H1 (cell line): Measurements from ENCODE around the gene FOXL2. TPM values are rescaled to one million over a fixed set of nuclear protein-coding genes. Genes with fewer than 3 reads are reported as not detected.

Experiments
- CTCF ChIA-PET: fragments of 300-600 bp; sonication (Branson Sonifier 250); formaldehyde crosslinking; loops from one replicate; lab custom pipeline; 2021; ENCODE audit not compliant: partially characterized antibody; lab: Charles Lee
- POLR2A ChIA-PET: fragments of 300-600 bp; sonication (Branson Sonifier 250); formaldehyde crosslinking; loops from one replicate; lab custom pipeline; 2021; ENCODE audit warnings: inconsistent platforms; ENCODE audit not compliant: partially characterized antibody; lab: Charles Lee
- DNase-seq, 2 experiments: peaks; one replicate each; pipeline versions ENCODE4 v3.0.0 to v3.0.0-alpha.2; 2010 to 2022; ENCODE audit warnings: low spot score in 2 of 2, low read depth in 1 of 2, mixed read lengths in 1 of 2
- FAIRE-seq: peaks from 2 replicates; lab custom pipeline; 2011; peaks lifted over from hg19 to GRCh38; lab: Jason Lieb, UNC
- H2AFZ ChIP-seq: 2 replicates; pipeline ENCODE4 v1.8.1; 2012; ENCODE audit warnings: low read length, inconsistent platforms
- H2AK5ac ChIP-seq: 2 replicates; pipeline ENCODE4 v1.6.1; 2013; ENCODE audit warnings: low read depth, low read length
- H2BK120ac ChIP-seq: replicated peaks from 2 replicates; pipeline ENCODE3; 2013; ENCODE audit warnings: low read depth, low read length, inconsistent platforms
- H2BK12ac ChIP-seq: 2 replicates; pipeline ENCODE4 v1.6.1; 2013; ENCODE audit warnings: low read depth, low read length
- H2BK15ac ChIP-seq: 2 replicates; pipeline ENCODE4 v1.6.1; 2013; ENCODE audit warnings: low read length
- H2BK20ac ChIP-seq: 2 replicates; pipeline ENCODE4 v1.6.1; 2013; ENCODE audit warnings: low read length
- H2BK5ac ChIP-seq: 2 replicates; pipeline ENCODE4 v1.6.1; 2013; ENCODE audit warnings: low read depth, low read length
- H3K14ac ChIP-seq: 2 replicates; pipeline ENCODE4 v1.6.1; 2013; ENCODE audit warnings: inconsistent platforms; ENCODE audit not compliant: insufficient read length
- H3K18ac ChIP-seq: 2 replicates; pipeline ENCODE4 v1.6.1; 2013; ENCODE audit warnings: low read length; ENCODE audit errors: extremely low read depth
- H3K23ac ChIP-seq: 2 replicates; pipeline ENCODE4 v1.6.1; 2013; ENCODE audit warnings: inconsistent platforms; ENCODE audit not compliant: insufficient read length
- H3K23me2 ChIP-seq: 2 replicates; pipeline ENCODE4 v1.6.1; 2013; ENCODE audit warnings: low read depth, low read length
- H3K27ac ChIP-seq: 2 replicates; pipeline ENCODE4 v1.6.1; 2011; ENCODE audit warnings: low read depth, low read length, inconsistent platforms
- H3K27me3 ChIP-seq, 4 experiments: replicated peaks in 1 of 4; 1 replicate in 1 of 4; 2 replicates in 3 of 4; pipeline versions ENCODE4 v1.6.1 to v1.8.1; 2011 to 2013; ENCODE audit warnings: low read length in 3 of 4, mild to moderate bottlenecking in 3 of 4, inconsistent platforms in 2 of 4, mixed read lengths in 2 of 4, moderate library complexity in 1 of 4; ENCODE audit not compliant: control insufficient read depth in 3 of 4, insufficient read depth in 3 of 4; ENCODE audit errors: extremely low read depth in 1 of 4
- H3K36me3 ChIP-seq, 4 experiments: 2 replicates each; pipeline versions ENCODE4 v1.6.1 to v1.8.1; 2011 to 2013; ENCODE audit warnings: mild to moderate bottlenecking in 4 of 4, low read length in 3 of 4, moderate library complexity in 2 of 4, control low read depth in 1 of 4, inconsistent platforms in 1 of 4; ENCODE audit not compliant: insufficient read depth in 4 of 4, control insufficient read depth in 2 of 4
- H3K4ac ChIP-seq: replicated peaks from 2 replicates; pipeline ENCODE3; 2013; ENCODE audit warnings: low read length, low read depth, mixed read lengths, inconsistent platforms; ENCODE audit not compliant: insufficient read length
- H3K4me1 ChIP-seq, 4 experiments: replicated peaks in 1 of 4; 1 replicate in 1 of 4; 2 replicates in 3 of 4; pipeline versions ENCODE4 v1.6.1 to v1.8.1; 2011 to 2013; ENCODE audit warnings: low read length in 3 of 4, inconsistent platforms in 2 of 4, mixed read lengths in 1 of 4; ENCODE audit not compliant: insufficient read depth in 4 of 4, control insufficient read depth in 3 of 4
- H3K4me2 ChIP-seq, 2 experiments: 2 replicates each; pipeline versions ENCODE4 v1.6.1 to v1.8.1; 2011 to 2013; ENCODE audit warnings: low read depth in 2 of 2, low read length in 2 of 2, control low read depth in 1 of 2, inconsistent platforms in 1 of 2, mild to moderate bottlenecking in 1 of 2; ENCODE audit not compliant: insufficient read depth in 1 of 2
- H3K4me3 ChIP-seq, 4 experiments: fragments of 200-600, 300-600 bp in 1 of 4; sonication (generic), shearing (Covaris generic), sonication (Bioruptor Twin) in 1 of 4; 2 replicates each; pipeline versions ENCODE4 v1.5.1 to v1.8.1; 2011 to 2016; ENCODE audit warnings: low read length in 4 of 4, low read depth in 3 of 4, control low read depth in 2 of 4, inconsistent platforms in 2 of 4, mild to moderate bottlenecking in 2 of 4, mixed read lengths in 1 of 4, moderate library complexity in 1 of 4; ENCODE audit not compliant: insufficient read depth in 2 of 4; ENCODE audit errors: extremely low read depth in 1 of 4
- H3K56ac ChIP-seq: replicated peaks from 2 replicates; pipeline ENCODE3; 2013; ENCODE audit warnings: low read depth, mild to moderate bottlenecking, mixed read lengths, low read length, inconsistent platforms; ENCODE audit not compliant: insufficient read length
- H3K79me1 ChIP-seq: 2 replicates; pipeline ENCODE4 v1.6.1; 2013; ENCODE audit warnings: low read depth, low read length, control low read depth
- H3K79me2 ChIP-seq, 2 experiments: 2 replicates each; pipeline versions ENCODE4 v1.6.1 to v1.8.1; 2012 to 2013; ENCODE audit warnings: low read length in 2 of 2, mild to moderate bottlenecking in 2 of 2, inconsistent platforms in 1 of 2; ENCODE audit not compliant: insufficient read depth in 2 of 2, control insufficient read depth in 1 of 2
- H3K9ac ChIP-seq, 4 experiments: replicated peaks in 1 of 4; 1 replicate in 1 of 4; 2 replicates in 3 of 4; pipeline versions ENCODE4 v1.6.1 to v1.8.1; 2011 to 2013; ENCODE audit warnings: low read depth in 3 of 4, low read length in 3 of 4, control low read depth in 2 of 4, mild to moderate bottlenecking in 2 of 4, moderate library complexity in 2 of 4, inconsistent platforms in 1 of 4; ENCODE audit errors: extremely low read depth in 1 of 4
- H3K9me3 ChIP-seq, 2 experiments: 2 replicates each; pipeline versions ENCODE4 v1.6.1 to v1.8.1; 2012 to 2013; ENCODE audit warnings: mild to moderate bottlenecking in 2 of 2, moderate library complexity in 2 of 2, control low read depth in 1 of 2, inconsistent platforms in 1 of 2, low read depth in 1 of 2, low read length in 1 of 2, mixed read lengths in 1 of 2; ENCODE audit not compliant: insufficient read depth in 2 of 2
- H4K20me1 ChIP-seq, 2 experiments: replicated peaks in 1 of 2; 2 replicates each; pipeline versions ENCODE3 to v1.8.1; 2011 to 2013; ENCODE audit warnings: inconsistent platforms in 2 of 2, low read length in 2 of 2, mild to moderate bottlenecking in 1 of 2; ENCODE audit not compliant: insufficient read depth in 2 of 2, control insufficient read depth in 1 of 2
- H4K5ac ChIP-seq: 2 replicates; pipeline ENCODE4 v1.6.1; 2013; ENCODE audit warnings: low read length, low read depth, mixed read lengths, inconsistent platforms; ENCODE audit not compliant: insufficient read length
- H4K8ac ChIP-seq: 2 replicates; pipeline ENCODE4 v1.8.0; 2013; ENCODE audit warnings: mild to moderate bottlenecking, moderate library complexity, low read length, inconsistent platforms; ENCODE audit not compliant: insufficient read depth; ENCODE audit errors: extremely low read depth
- H4K91ac ChIP-seq: replicated peaks from 2 replicates; pipeline ENCODE3; 2013; ENCODE audit warnings: low read length, mixed read lengths, inconsistent platforms; ENCODE audit not compliant: insufficient read length
- ATF3 ChIP-seq: IDR thresholded peaks from 2 replicates; pipeline ENCODE4 v1.6.1; 2011; ENCODE audit warnings: low read depth, mild to moderate bottlenecking, low read length; ENCODE audit not compliant: insufficient read depth
- CTBP2 ChIP-seq: IDR thresholded peaks from 2 replicates; pipeline ENCODE4 v1.7.0; 2011; ENCODE audit warnings: borderline replicate concordance, mild to moderate bottlenecking, moderate library complexity, mixed read lengths, low read length; ENCODE audit not compliant: insufficient read depth, insufficient read length
- KDM4A ChIP-seq: IDR thresholded peaks from one replicate; pipeline ENCODE4 v1.7.1; 2012; ENCODE audit warnings: low read depth, mild to moderate bottlenecking, moderate library complexity, low read length, inconsistent platforms; ENCODE audit not compliant: severe bottlenecking
- NRF1 ChIP-seq: IDR thresholded peaks from 2 replicates; pipeline ENCODE4 v1.6.1; 2011; ENCODE audit warnings: mild to moderate bottlenecking, low read depth, low read length, improper control_type of control experiment
- SIN3A ChIP-seq, 2 experiments: IDR thresholded peaks in 1 of 2; conservative IDR thresholded peaks in 1 of 2; 2 replicates each; pipeline ENCODE4 v1.6.1; 2011 to 2012; ENCODE audit warnings: low read length in 2 of 2, improper control_type of control experiment in 1 of 2, low read depth in 1 of 2, mild to moderate bottlenecking in 1 of 2
- TAF1 ChIP-seq: IDR thresholded peaks from 2 replicates; pipeline ENCODE4 v1.6.1; 2011; ENCODE audit warnings: mild to moderate bottlenecking, low read depth, low read length
- TCF12 ChIP-seq: IDR thresholded peaks from 2 replicates; pipeline ENCODE4 v1.6.1; 2011; ENCODE audit warnings: low read depth, mild to moderate bottlenecking, low read length
- TEAD4 ChIP-seq: IDR thresholded peaks from 2 replicates; pipeline ENCODE4 v1.6.1; 2012; ENCODE audit warnings: low read depth, low read length, inconsistent platforms, mixed read lengths
- WGBS, 2 experiments: shearing (Covaris generic) in 1 of 2; methylation state at CpG; one replicate each; pipeline versions ENCODE4 v1.1.6 to v1.1.7; 2013 to 2015; ENCODE audit warnings: low lambda C conversion rate in 2 of 2, mixed read lengths in 2 of 2, inconsistent platforms in 1 of 2, low coverage in 1 of 2, missing lambda C conversion rate in 1 of 2; ENCODE audit not compliant: insufficient replicate concordance in 2 of 2, insufficient coverage in 1 of 2, insufficient read length in 1 of 2; ENCODE audit errors: extremely low coverage in 1 of 2, missing lambda C conversion rate in 1 of 2; 5-methylcytosine and 5-hydroxymethylcytosine counted together
- polyA plus RNA-seq, 7 experiments: library from polyadenylated mRNA; depleted of rRNA in 3 of 7; stranded (reverse) in 5 of 7; unstranded in 2 of 7; fragments of >200 nt in 5 of 7; fragments of 200-250 nt in 2 of 7; gene quantifications; 1 replicate in 5 of 7; 2 replicates in 1 of 7; 4 replicates in 1 of 7; pipeline versions ENCODE4 v1.2.1 to v1.2.3, GENCODE V29; 2011 to 2013; ENCODE audit warnings: missing spikeins in 2 of 7, mixed read lengths in 2 of 7
- total RNA-seq: library from RNA; stranded (reverse); fragmentation: NEBNext Ultra II Directional; extraction: Animal tissue kit (Norgen Biotek cat#: 25700); gene quantifications from 2 replicates; pipeline ENCODE4 v1.2.1, GENCODE V29; 2021
- TF ChIP-seq, protein P1 (sequence below): IDR thresholded peaks from 2 replicates; pipeline ENCODE4 v1.6.1; 2012; ENCODE audit warnings: low read length, inconsistent platforms

The FOXL2 gene
- total and polyA plus RNA-seq, 2 of the 8 experiments (the other 6 are each of a cell fraction or from before 2014, with no cell fraction given), result 0.59 to 2.4 TPM

DNA sequence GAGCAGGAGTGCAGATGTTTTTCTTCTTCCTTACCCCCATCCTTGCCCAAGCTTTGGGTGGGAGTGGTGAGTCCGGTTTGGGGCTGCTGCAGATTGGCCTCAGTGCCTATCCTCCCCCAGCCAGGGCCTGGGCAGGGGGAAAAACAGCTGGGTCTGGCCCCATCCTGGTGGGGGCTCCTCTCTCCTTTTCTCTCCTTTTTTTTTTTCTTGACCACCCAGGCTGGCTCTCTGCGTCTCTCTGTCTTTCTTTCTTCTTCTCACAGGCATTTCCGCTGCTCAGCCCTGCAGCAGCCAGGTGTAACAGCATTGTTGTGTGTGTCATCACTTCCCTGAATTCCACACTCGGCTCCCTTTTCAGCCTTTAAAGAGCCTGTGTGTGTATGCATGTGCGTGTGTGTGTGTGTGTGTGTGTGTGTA is 2.1 kb upstream of the FOXL2 start:
- H2BK15ac ChIP-seq, result no peak overlapping the region
- no peak overlapping the region for H3K4ac ChIP-seq
- DNase-seq (peak in 1 of 2 experiments; percentile 67), FAIRE-seq (peak; percentile 83)
- peak overlapping the region; percentile 81 to 84 for H3K4me2 ChIP-seq
- peaks cover 28% of the 10 kb centered on the region for H3K23me2 ChIP-seq
- WGBS, 2 experiments, result 3% methylated on average over 5 of the region's 5 CpGs; no CpG with 5 or more reads in 1 of the 2 experiments
- peaks cover 60 to 86% (median 80%) of the 10 kb centered on the region in 4 experiments for H3K27me3 ChIP-seq
- H2BK120ac ChIP-seq, result peak overlapping the region; percentile 31
- no peak overlapping the region for H4K5ac ChIP-seq
- H3K18ac ChIP-seq, result peak overlapping the region; percentile 89; the same call in 1 of the 2 replicates
- no peak overlapping the region for H3K27ac ChIP-seq
- no peaks in the 10 kb centered on the region; a peak in 1 of 4 replicates for H3K9me3 ChIP-seq
- H3K56ac ChIP-seq, result no peak overlapping the region
- H2BK5ac ChIP-seq, result peak overlapping the region; percentile 91
- no peaks in the 10 kb centered on the region for H3K79me2 ChIP-seq
- H3K79me1 ChIP-seq, result no peaks in the 10 kb centered on the region
- CTCF ChIA-PET, result interaction anchor here (1.1 to 8.8 kb wide), 9 partner anchors 9 to 370 kb away, joined by 3 to 78 read pairs (median 9); no protein-coding TSS in a partner anchor
- H2AK5ac ChIP-seq, result no peak overlapping the region
- H3K9ac ChIP-seq, result 0 out of 7 replicates have a peak overlapping the region, but pooled peaks of 2 of the 4 experiments have one; percentile 25 to 31
- POLR2A ChIA-PET, result interaction anchor here (0.8 to 10.0 kb wide), 6 partner anchors 11 to 377 kb away, joined by 3 to 149 read pairs (median 4); partner anchors contain the start of gene PRR23A
- peak overlapping the region; percentile 97; the same call in 1 of the 2 replicates for H2BK20ac ChIP-seq
- H2BK12ac ChIP-seq, result peak overlapping the region; percentile 94
- H4K20me1 ChIP-seq, result peaks cover 4 to 10% of the 10 kb centered on the region in 2 experiments
- H4K91ac ChIP-seq, result peak overlapping the region; percentile 31
- no peak overlapping the region for H2AFZ ChIP-seq
- H3K23ac ChIP-seq, result no peak overlapping the region
- H3K36me3 ChIP-seq, result peaks cover 0 to 4% (median 0%) of the 10 kb centered on the region in 4 experiments; a peak in 1 of 8 replicates
- no peak overlapping the region; the same call in 1 of the 2 replicates for H4K8ac ChIP-seq
- H3K4me3 ChIP-seq, result peak overlapping the region; percentile 20 to 67 (median 36); a peak in 6 of 8 replicates
- peaks cover 7 to 41% (median 18%) of the 10 kb centered on the region in 4 experiments for H3K4me1 ChIP-seq
- no peak overlapping the region for H3K14ac ChIP-seq
- TF ChIP-seq, protein P1, sequence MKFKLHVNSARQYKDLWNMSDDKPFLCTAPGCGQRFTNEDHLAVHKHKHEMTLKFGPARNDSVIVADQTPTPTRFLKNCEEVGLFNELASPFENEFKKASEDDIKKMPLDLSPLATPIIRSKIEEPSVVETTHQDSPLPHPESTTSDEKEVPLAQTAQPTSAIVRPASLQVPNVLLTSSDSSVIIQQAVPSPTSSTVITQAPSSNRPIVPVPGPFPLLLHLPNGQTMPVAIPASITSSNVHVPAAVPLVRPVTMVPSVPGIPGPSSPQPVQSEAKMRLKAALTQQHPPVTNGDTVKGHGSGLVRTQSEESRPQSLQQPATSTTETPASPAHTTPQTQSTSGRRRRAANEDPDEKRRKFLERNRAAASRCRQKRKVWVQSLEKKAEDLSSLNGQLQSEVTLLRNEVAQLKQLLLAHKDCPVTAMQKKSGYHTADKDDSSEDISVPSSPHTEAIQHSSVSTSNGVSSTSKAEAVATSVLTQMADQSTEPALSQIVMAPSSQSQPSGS, result peak; percentile 54; the same call in 1 of the 2 replicates
- TF ChIP-seq ATF3 (0 out of 2 replicates have a peak, but pooled peaks have one; percentile 15), SIN3A (conservative IDR thresholded peaks at IDR 0.05 in 1 of 2, IDR thresholded peaks at IDR 0.05 in 1 of 2; ENCODE audit: low read depth in 1 of 2, low read length in 2 of 2) (peak in 1 of 2 experiments; percentile 6; a peak in 1 of 4 replicates), TCF12 (peak; percentile 82; the same call in 1 of the 2 replicates), CTBP2 (peak; percentile 80), TAF1 (peak; percentile 47; the same call in 1 of the 2 replicates), NRF1 (no peak), TEAD4 (peak; percentile 61), KDM4A (no peak)
